ENCODE measurements around the gene CLDN20.
"Not testable (repeated sequence)": the region's sequence is repeated elsewhere in the genome, so short reads cannot be mapped to it uniquely, and the experiment has no call there.

The CLDN20 gene

GRCh38 chr6:155270561-155271091 lies 6.8 kb downstream of the CLDN20 start:
- no peak for DNase-seq

- no peak for DNase-seq
Measured at GRCh38 chr6:155271145-155271544, 7.3 kb downstream of the CLDN20 start.

GRCh38 chr6:155272353-155273232 lies 8.8 kb downstream of the CLDN20 start:
- DNase-seq, result no peak

- peak in 1 of 2 experiments; percentile 10 for DNase-seq
Measured at GRCh38 chr6:155273431-155273830, 9.6 kb downstream of the CLDN20 start.

GRCh38 chr6:155274106-155274505 lies 10.3 kb downstream of the CLDN20 start:
- no peak for DNase-seq

- no peak for DNase-seq
Measured at GRCh38 chr6:155274533-155274932, 10.7 kb downstream of the CLDN20 start.

- no peak for DNase-seq
Measured at GRCh38 chr6:155275808-155276480, 12.1 kb downstream of the CLDN20 start.

- no peak for DNase-seq
Measured at GRCh38 chr6:155276638-155277037, 12.8 kb downstream of the CLDN20 start.

GRCh38 chr6:155278319-155279049 lies 14.7 kb downstream of the CLDN20 start:
- no peak for DNase-seq

GRCh38 chr6:155284775-155285174 lies 21.0 kb downstream of the CLDN20 start:
- DNase-seq, result no peak

GRCh38 chr6:155287762-155288161 lies 23.9 kb downstream of the CLDN20 start:
- no peak for DNase-seq

GRCh38 chr6:155290491-155290890 lies 26.7 kb downstream of the CLDN20 start:
- DNase-seq, result no peak

- DNase-seq, result no peak
Measured at GRCh38 chr6:155291291-155291690, 27.5 kb downstream of the CLDN20 start.

GRCh38 chr6:155292711-155293110 lies 28.9 kb downstream of the CLDN20 start:
- no peak for DNase-seq

- DNase-seq, result no peak
Measured at GRCh38 chr6:155297669-155298068, 33.9 kb downstream of the CLDN20 start.

- DNase-seq, result no peak
Measured at GRCh38 chr6:155301867-155302266, 38.1 kb downstream of the CLDN20 start.

- DNase-seq, result no peak
Measured at GRCh38 chr6:155303361-155303870, 39.6 kb downstream of the CLDN20 start.

GRCh38 chr6:155306958-155307357 lies 43.1 kb downstream of the CLDN20 start:
- no peak for DNase-seq

GRCh38 chr6:155309150-155309549 lies 45.3 kb downstream of the CLDN20 start:
- DNase-seq, result no peak

GRCh38 chr6:155310596-155310995 lies 46.8 kb downstream of the CLDN20 start:
- DNase-seq, result no peak

- DNase-seq, result no peak
Measured at GRCh38 chr6:155311086-155311485, 47.3 kb downstream of the CLDN20 start.

- no peak for DNase-seq
Measured at GRCh38 chr6:155311583-155311982, 47.8 kb downstream of the CLDN20 start.

GRCh38 chr6:155312950-155313349 lies 49.1 kb downstream of the CLDN20 start:
- DNase-seq, result not testable (repeated sequence)

All from SW 1271 (cell line).